Loucy (cell line): Measurements from ENCODE around the gene KIAA0930.

Experiments
- H2AFZ ChIP-seq: fragments of 200-600 bp; sonication (generic); 2 replicates; pipeline ENCODE4 v1.6.0; 2016; ENCODE audit warnings: antibody characterized with exemption, mild to moderate bottlenecking, low read length, moderate library complexity
- H3F3A ChIP-seq: fragments of 200-600 bp; 2 replicates; pipeline ENCODE4 v1.6.0; 2016; ENCODE audit warnings: antibody characterized with exemption, low read depth, mild to moderate bottlenecking
- H3K27me3 ChIP-seq: fragments of 200-600 bp; sonication (generic); 2 replicates; pipeline ENCODE4 v1.6.1; 2014; ENCODE audit warnings: low read length, mild to moderate bottlenecking; ENCODE audit not compliant: insufficient read depth, poor library complexity, severe bottlenecking
- H3K36me3 ChIP-seq: fragments of 200-600 bp; sonication (generic); 2 replicates; pipeline ENCODE4 v1.6.1; 2016; ENCODE audit warnings: low read length; ENCODE audit not compliant: insufficient read depth
- H3K4me1 ChIP-seq: fragments of 200-600 bp; sonication (generic); 2 replicates; pipeline ENCODE4 v1.5.1; 2014; ENCODE audit warnings: low read length, mild to moderate bottlenecking; ENCODE audit not compliant: insufficient read depth, poor library complexity, severe bottlenecking
- H3K4me2 ChIP-seq: fragments of 200-600 bp; sonication (generic); 2 replicates; pipeline ENCODE4 v1.6.0; 2014; ENCODE audit warnings: antibody characterized with exemption, low read length, low read depth, mild to moderate bottlenecking; ENCODE audit not compliant: poor library complexity, severe bottlenecking
- H3K4me3 ChIP-seq: fragments of 200-600 bp; sonication (generic); 2 replicates; pipeline ENCODE4 v1.5.1; 2014; ENCODE audit warnings: low read length, mild to moderate bottlenecking, mixed read lengths; ENCODE audit not compliant: poor library complexity, severe bottlenecking
- H3K79me2 ChIP-seq: fragments of 200-600 bp; sonication (generic); 2 replicates; pipeline ENCODE4 v1.6.1; 2014; ENCODE audit warnings: low read length; ENCODE audit not compliant: insufficient read depth
- H3K9ac ChIP-seq: fragments of 200-600 bp; sonication (generic); 2 replicates; pipeline ENCODE4 v1.6.0; 2014; ENCODE audit warnings: mild to moderate bottlenecking, low read depth, low read length, moderate library complexity; ENCODE audit not compliant: poor library complexity, severe bottlenecking
- H3K9me2 ChIP-seq: fragments of 200-600 bp; sonication (generic); replicated peaks from 2 replicates; pipeline ENCODE4 v1.6.1; 2016; ENCODE audit warnings: low read depth, low read length, mixed read lengths
- H3K9me3 ChIP-seq: fragments of 200-600 bp; sonication (generic); 2 replicates; pipeline ENCODE4 v1.6.1; 2014; ENCODE audit warnings: mild to moderate bottlenecking, antibody characterized with exemption, low read length, low read depth; ENCODE audit not compliant: insufficient read depth
- H4K20me1 ChIP-seq: fragments of 200-600 bp; sonication (generic); 2 replicates; pipeline ENCODE4 v1.6.0; 2014; ENCODE audit warnings: antibody characterized with exemption, low read length, mild to moderate bottlenecking; ENCODE audit not compliant: insufficient read depth, poor library complexity, severe bottlenecking
- EZH2phosphoT487 ChIP-seq: fragments of 200-600 bp; IDR thresholded peaks from 2 replicates; pipeline ENCODE4 v1.6.1; 2018; ENCODE audit warnings: antibody characterized with exemption, mild to moderate bottlenecking, moderate library complexity, borderline replicate concordance
- TF ChIP-seq, protein P1 (sequence below): fragments of 200-600 bp; sonication (generic); conservative IDR thresholded peaks from 2 replicates; pipeline ENCODE4 v1.5.1; 2014; ENCODE audit warnings: mild to moderate bottlenecking, antibody characterized with exemption, low read length

The KIAA0930 gene

GRCh38 chr22:45268958-45269844, 28.5 kb upstream of the KIAA0930 start:
- H2AFZ ChIP-seq, result peak overlapping the region; percentile 91
- H3F3A ChIP-seq, result no peaks in the 10 kb centered on the region
- H3K4me1 ChIP-seq, result peaks cover 8% of the 10 kb centered on the region
- peak overlapping the region; percentile 35 for H3K9ac ChIP-seq
- H3K9me2 ChIP-seq, result no peaks in the 10 kb centered on the region
- no peaks in the 10 kb centered on the region for H3K79me2 ChIP-seq
- peak overlapping the region; percentile 100 for H3K4me2 ChIP-seq
- peak overlapping the region; percentile 83 for H3K4me3 ChIP-seq
- no peaks in the 10 kb centered on the region for H3K27me3 ChIP-seq
- no peaks in the 10 kb centered on the region for H3K9me3 ChIP-seq
- TF ChIP-seq, protein P1, sequence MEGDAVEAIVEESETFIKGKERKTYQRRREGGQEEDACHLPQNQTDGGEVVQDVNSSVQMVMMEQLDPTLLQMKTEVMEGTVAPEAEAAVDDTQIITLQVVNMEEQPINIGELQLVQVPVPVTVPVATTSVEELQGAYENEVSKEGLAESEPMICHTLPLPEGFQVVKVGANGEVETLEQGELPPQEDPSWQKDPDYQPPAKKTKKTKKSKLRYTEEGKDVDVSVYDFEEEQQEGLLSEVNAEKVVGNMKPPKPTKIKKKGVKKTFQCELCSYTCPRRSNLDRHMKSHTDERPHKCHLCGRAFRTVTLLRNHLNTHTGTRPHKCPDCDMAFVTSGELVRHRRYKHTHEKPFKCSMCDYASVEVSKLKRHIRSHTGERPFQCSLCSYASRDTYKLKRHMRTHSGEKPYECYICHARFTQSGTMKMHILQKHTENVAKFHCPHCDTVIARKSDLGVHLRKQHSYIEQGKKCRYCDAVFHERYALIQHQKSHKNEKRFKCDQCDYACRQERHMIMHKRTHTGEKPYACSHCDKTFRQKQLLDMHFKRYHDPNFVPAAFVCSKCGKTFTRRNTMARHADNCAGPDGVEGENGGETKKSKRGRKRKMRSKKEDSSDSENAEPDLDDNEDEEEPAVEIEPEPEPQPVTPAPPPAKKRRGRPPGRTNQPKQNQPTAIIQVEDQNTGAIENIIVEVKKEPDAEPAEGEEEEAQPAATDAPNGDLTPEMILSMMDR, result peak; percentile 74
- TF ChIP-seq EZH2phosphoT487, result no peak
- no peaks in the 10 kb centered on the region for H3K36me3 ChIP-seq
- no peaks in the 10 kb centered on the region for H4K20me1 ChIP-seq

GRCh38 chr22:45268167-45268957, 27.7 kb upstream of the KIAA0930 start:
- Histone ChIP-seq H3K4me1 (peaks cover 8% of the 10 kb centered on the region), H3K4me3 (peak overlapping the region; percentile 83), H3K4me2 (peak overlapping the region; percentile 100), H3K9ac (peak overlapping the region; percentile 35), H4K20me1 (no peaks in the 10 kb centered on the region), H3K9me3 (no peaks in the 10 kb centered on the region), H3K9me2 (no peaks in the 10 kb centered on the region), H3K27me3 (no peaks in the 10 kb centered on the region), H3K79me2 (no peaks in the 10 kb centered on the region), H3F3A (no peaks in the 10 kb centered on the region), H3K36me3 (no peaks in the 10 kb centered on the region), H2AFZ (peak overlapping the region; percentile 91)
- no peak for TF ChIP-seq EZH2phosphoT487
- TF ChIP-seq, protein P1, result no peak

- peaks cover 8% of the 10 kb centered on the region for H3K4me1 ChIP-seq
- TF ChIP-seq, protein P1, result no peak
- no peak for TF ChIP-seq EZH2phosphoT487
Measured at GRCh38 chr22:45265535-45265934, 24.8 kb upstream of the KIAA0930 start.

More at GRCh38 chr22:45265535-45265934, 24.8 kb upstream of the KIAA0930 start:
- no peaks in the 10 kb centered on the region for H3F3A ChIP-seq
- H3K4me3 ChIP-seq, result no peak overlapping the region
- no peak overlapping the region for H3K4me2 ChIP-seq
- no peaks in the 10 kb centered on the region for H3K9me2 ChIP-seq
- H3K27me3 ChIP-seq, result no peaks in the 10 kb centered on the region
- no peaks in the 10 kb centered on the region for H3K36me3 ChIP-seq
- no peaks in the 10 kb centered on the region for H4K20me1 ChIP-seq
- H2AFZ ChIP-seq, result no peak overlapping the region
- H3K9me3 ChIP-seq, result no peaks in the 10 kb centered on the region
- no peaks in the 10 kb centered on the region for H3K79me2 ChIP-seq
- H3K9ac ChIP-seq, result no peak overlapping the region
